COLO668 (cell line): Measurements from ENCODE around the gene DKKL1.
A peak's percentile ranks its signal among the peaks of the same experiment; 100 is the strongest.

Experiments
- DNase-seq: peaks from one replicate; lab custom pipeline; 2025; ENCODE audit not compliant: unreplicated experiment; lab: John Stamatoyannopoulos, UW

The DKKL1 gene

DNA sequence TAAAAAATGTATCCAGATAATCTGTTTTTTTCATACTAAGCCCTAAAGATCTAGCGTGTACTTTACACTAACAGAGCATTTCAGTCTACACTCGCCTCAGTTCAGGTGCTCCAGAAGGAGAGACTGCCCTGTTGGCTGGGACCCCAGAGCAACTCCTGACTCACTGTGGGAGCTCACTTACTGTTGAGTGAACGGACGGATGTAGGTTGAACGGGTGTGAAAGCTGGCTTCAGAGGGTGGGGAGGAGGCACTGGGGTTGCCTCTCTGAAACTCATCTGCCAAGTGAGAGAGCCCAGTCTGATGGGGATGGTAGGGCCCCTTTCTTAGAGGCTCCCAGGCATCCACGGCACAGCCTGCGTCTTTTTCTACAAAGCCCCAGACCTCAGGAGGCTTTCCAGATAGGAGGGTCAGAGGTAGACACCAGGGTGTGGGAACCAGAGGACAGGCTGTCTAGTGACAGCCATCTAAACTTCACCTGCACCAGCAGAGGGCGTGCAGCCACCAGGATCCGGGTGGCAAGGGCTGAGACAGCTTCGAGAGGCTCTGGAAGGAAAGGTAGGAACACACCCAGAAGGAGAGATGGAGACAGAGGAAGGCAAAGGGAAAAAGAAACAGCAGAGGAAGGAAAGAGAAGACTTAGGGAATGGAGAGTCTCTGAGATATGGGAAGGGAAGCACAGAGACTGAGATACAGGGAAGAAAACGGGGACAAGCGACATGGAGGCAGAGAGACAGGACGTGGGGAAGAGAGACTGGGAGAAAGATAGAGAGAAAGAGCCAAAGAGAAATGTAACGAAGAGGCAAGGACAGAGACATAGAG is 28.1 kb downstream of the DKKL1 start:
- peak; percentile 80 for DNase-seq

DNA sequence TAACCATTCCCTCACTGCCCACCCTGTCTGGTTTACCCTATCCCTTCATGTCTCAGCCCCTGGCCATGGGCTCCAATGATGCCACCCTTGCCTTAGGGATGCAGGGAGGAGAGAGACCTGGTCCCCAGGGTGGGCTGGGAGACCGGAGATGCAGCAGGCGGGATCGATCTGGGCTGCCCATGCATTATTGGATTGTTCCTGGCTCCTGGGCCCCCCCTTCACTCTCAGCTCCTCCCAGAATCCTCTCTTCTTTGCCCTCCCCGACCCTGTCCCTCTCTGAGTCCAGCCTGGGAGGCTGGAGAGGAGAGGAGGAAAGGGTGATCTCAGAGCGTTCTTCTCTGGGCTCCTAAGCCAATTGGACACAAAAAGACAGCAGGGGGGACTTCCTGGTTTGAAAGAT is 30.2 kb downstream of the DKKL1 start:
- DNase-seq: no peak

DNA sequence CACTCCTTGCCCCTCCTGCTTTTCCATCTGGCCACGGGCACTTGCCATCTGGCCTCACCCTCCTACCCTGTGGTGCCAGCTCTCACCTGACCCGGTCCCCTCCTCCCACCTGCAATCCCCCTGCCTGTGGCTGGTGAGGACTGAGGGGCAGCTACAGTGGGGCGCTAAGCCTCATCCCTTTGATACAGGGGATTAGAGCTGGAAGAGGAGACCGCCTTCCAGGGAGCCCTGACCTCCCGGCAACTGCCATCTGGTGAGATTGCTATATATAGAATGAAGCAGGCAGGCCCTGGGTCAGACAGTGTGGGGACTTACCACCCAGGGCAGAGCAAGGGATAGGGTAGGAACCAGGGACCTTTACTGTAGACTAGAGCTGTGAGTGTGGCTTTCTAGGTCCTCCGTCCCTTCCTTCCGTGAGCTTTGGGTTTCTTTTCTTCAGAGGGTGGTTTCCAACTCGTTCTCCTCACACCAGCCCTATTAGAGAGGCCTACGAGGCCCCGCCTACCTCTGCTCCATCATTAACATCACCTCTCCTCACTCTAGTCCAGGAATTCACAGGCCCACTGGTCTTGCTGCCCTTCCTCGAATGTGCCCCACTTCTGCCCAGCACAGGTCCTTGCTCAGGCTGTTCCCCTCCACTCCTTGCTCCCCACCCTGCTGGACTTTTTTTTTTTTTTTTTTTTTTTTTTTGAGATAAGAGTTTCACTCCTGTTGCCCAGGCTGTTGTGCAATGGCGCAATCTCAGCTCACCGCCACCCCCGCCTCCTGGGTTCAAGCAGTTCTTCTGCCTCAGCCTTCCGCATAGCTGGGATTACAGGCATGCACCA is 32.1 kb downstream of the DKKL1 start:
- no peak for DNase-seq

DNA sequence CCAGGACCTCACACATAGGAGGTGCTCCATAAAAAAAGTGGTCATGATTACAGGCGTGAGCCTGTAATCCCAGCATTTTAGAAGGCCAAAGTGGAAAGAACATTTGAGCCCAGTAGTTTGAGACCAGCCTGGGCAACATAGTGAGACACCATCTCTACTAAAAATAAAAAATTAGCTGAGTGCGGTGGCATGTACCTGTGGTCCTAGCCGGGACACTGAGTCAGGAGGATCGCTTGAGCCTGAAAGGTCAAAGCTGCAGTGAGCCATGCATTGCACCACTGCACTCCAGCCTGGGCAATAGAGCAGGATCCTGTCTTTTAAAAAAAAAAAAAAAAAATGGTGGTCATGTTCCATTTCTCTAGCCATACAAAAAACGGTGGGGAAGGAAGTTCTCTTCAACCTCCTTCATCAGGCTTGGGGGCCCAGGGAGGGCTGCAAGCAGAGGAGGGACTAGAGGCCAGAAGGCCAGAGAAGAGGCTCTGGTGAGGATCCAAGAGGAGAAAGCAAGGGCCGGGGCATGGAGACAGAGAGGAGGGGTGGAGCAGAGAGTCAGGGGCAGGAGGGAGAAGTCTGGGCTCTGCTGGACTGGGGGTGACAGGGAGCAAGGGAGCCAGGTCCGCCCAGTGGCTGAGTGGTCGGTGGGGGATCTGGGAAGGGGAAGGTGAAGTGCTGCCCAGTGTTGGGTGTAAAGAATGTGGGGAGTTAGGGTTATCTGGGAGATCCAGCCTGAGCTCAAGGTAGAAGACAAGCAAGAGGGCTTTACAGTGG is 33.2 kb downstream of the DKKL1 start:
- DNase-seq: no peak

DNA sequence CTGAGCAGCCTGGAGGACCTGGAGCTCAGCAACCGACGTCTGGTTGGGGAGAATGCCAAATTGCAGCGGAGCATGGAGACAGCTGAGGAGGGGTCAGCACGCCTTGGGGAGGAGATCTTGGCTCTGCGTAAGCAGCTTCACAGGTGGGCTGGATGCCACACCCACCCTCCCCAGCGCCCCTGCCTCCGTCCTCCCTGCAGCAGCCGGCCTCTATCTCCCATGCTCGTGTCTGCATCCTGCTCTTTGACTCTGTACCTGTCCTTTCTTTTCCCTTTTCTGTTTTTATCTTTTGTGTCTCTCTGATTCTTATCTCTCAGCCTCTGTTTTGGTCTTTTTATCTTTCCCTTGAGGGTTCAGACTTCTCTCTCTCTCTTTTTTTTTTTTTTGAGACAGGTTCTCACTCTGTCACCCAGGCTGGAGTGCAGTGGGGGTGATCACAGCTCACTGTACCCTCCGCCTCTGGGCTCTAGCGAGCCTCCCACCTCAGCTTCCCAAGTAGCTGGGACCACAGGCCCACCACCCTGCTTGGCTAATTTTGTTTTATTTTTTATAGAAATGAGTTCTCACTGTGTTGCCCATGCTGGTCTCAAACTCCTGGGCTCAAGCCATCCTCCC is 34.4 kb downstream of the DKKL1 start:
- DNase-seq: no peak

DNA sequence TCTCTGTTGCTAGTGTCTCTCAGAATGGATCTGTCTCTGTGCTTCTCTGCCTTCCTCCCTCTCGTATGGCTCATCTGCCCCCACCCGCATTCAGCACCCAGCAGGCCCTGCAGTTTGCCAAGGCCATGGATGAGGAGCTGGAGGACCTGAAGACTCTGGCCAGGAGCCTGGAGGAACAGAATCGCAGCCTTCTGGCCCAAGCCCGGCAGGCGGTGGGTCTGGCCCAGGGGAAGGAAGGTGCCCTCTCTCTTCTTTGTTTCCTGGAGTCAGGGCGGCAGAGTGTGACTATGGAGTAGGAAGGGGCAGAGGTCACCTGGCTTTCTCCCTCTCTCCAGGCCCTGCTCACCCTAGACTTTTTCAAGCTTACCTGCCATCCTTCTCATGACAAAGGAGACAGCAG is 35.3 kb downstream of the DKKL1 start:
- DNase-seq: no peak

DNA sequence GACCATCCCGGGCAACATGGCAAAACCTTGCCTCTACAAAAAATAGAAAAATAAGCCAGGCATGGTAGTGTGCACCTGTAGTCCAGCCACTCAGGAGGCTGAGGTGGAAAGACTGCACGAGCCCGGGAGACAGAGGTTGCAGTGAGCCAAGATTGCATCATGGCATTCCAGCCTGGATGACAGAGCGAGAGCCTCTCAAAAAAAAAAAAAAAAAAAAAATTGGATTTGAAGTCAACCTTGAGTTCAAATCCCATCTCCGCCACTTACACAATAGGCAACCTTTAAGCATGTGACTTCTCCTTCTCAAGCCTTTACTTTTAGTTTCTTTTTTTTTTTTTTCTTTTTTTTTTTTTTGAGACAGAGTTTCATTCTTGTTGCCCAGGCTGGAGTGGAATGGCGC is 36.4 kb downstream of the DKKL1 start:
- no peak for DNase-seq

DNA sequence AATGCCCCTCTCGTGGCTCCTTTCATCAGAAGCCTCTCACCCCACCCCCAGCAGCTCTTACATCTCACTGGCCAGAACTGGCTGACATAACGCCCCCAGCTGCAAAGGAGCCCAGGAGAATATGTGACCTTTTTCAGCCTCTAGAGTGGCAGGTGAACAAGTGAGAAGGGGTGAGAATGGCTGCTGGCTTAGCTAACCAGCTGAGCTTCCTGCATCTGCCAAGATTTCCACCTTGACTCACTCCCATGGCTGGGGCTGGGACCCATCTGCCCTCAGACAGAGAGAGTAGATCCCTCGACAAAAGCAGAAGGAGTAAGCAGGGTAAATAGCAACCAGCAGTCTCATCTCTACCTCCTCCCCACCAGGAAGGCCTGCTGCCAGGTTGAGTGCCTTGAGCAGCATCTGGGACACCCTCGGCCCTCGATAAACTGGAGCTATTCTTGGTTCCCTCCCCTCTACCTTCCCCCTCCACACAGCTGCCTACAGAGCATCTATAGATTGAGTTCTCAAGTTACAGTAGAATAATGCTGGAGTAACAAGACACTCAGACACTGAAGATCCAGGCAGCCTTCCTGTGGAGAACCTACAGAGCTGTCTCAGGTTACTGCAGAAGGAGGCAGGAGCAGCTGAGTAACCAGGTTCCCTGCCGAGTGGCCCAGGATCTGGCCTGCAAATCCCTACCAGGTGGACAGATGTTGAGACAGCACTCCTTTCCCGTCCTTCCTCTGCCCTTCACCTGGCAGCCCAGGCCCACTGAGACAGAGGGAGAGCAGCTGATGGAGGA is 39.9 kb downstream of the DKKL1 start:
- DNase-seq: peak; percentile 82

DNA sequence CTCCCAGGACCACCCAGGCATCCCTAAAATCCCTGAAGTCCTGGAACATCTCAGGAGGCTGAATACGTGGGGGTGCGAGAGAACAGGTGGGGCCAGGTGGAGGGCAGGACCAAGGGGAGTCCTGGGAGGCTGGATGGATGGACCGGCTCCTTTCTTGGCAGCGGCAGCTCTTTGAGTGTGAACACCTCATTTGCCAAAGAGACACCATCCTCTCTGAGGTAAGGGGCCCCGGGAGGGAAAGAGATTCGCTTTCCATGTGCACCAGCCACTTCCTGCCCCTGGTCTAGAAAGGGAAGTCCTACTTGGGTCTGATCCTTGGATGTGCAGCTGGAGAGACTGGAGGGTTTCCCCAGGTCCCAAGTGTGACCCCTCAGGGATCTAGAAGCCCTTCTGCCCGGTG is 43.4 kb downstream of the DKKL1 start:
- no peak for DNase-seq

DNA sequence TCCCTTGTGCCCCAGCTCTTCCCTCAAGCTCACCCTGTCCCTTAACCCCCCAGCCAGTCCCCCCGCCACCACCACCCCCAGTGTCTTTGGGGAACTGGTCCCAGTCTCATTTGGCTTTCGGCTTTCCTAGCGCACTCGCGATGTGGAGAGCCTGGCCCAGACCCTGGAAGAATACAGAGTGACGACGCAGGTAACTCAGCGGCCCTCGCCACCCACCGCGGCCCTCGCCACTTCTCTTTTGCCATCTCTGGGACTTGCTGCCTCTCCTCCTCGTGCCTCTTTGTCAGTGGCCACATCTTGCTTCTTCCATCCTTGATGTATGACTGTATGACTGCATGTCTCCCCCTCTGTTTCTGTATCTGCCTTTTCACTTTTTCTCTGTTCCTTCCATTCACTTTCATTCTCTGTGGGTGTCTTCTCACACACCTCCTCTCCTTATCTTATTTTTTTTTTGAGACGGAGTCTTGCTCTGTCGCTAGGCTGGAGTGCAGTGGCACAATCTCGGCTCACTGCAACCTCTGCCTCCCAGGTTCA is 43.9 kb downstream of the DKKL1 start:
- no peak for DNase-seq

DNA sequence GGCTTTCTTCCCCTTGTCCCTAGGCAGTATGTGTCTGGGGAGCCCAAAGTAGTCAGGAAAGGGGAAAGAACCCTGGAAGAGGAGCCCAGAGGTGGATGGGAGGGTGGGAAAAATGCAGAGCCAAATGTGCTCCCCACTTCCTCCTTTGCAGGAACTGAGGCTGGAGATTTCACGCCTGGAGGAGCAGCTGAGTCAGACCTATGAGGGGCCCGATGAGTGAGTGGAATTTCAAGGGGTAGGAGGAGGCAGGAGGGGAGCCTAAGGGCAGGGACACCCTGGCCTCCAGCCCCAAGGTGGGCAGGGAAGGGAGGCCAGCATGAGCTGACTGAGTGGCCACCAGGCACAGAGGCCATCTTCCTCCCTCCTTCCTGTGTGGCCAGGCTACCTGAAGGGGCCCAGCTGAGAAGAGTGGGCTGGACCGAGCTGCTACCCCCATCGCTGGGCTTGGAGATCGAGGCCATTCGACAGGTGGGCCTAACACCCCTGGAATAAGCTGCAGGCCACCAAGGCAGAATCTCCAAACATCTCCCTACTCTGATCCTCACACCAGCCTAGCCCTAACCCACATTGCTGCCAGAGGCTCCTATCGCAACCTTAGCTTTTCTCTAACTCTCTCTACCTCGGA is 45.3 kb downstream of the DKKL1 start:
- DNase-seq: no peak

DNA sequence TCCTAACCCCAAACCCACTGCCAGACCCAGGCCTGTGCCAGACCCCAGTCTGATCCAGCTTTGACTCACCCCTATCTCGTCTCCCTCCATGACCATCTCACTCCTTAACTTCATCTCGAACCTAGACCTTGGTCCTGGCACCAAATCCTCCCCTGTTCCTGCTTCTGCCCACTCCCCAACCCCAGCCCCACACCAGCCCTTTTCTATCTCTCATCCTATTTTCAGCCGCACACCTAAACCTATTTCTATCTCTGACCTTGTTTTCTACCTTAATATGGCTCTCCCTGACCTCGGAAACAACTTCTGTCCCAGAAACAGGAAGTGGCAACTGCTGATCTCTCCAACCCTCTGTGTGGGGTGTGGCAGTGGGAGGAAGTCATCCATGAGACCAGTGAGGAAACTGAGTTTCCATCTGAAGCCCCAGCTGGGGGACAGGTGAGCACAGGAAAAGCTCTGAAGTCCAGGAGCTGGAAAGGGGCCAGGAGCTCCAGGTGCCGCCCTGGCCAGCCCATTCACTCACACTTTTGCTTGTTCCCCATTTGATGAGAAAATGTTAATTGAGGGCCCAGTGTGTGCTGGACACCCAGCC is 45.9 kb downstream of the DKKL1 start:
- peak; percentile 35 for DNase-seq

DNA sequence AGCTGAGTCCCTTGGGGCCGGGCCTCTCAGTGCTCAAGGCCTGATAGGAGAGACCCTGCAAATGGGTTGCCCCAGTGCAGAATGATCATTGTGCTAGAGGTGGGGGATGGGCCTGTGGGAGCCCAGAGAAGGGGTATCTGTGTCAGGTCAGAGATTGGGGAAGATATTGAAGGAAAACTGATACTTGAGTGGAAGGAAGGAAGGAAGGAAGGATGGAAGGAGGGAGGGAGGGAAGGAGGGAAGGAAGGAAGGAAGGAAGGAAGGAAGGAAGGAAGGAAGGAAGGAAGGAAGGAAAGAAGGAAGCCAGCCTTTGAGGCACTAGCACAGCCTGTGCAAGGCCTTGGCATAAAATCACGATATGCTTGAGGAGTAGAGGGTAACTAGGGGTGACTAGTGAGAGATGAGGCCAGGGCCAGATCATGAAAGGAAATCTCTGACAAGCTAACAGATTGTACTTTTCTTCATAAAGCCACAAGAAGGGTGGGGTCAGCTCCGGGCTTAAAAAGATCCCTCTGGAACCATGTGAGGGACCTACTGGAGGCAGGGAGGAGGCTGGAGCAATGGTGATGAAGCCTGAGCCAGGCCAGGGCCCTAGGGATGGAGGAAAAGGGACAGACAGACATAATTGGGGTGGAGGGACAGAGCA is 48.1 kb downstream of the DKKL1 start:
- no peak for DNase-seq

DNA sequence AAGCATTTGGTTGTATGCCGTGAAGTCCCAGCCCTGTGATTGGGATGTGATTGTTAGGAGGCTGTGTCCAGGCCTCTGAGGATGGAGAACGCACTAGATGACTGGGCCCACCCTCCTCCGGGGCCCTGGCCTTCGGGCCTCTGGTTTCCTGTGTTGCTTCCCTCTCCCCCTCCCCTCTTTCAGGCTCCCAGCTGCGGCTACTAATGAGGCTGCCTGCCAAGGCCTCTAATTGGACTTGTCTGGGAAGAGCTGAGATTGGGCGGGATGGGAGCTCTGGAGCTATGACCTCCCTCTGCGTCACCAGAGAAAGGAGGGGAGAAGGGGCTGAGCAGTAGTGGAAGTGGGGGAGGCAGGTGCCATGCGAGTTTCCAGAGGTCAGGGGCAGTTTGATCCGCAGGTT is 49.7 kb downstream of the DKKL1 start:
- DNase-seq: no peak

DNA sequence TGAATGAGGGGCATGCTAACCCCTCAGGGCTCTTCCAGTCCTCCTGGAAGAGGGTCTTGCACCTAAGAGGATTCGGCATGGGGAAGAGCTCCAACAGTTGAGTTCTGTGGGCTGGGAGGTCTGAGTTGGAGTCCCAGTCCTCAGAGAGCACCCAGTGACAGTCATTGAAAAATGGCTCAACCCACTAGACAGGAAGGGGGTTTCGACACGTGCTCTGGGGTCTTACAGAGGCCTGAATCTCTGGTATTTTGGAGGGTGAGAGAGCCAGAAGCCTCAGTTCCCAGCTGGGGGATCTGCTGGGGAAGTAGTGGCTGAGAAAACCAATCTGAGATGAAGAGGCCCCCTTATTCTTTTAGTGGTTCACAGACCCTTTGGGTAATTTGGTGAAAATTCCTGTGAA is 50.6 kb downstream of the DKKL1 start:
- no peak for DNase-seq

DNA sequence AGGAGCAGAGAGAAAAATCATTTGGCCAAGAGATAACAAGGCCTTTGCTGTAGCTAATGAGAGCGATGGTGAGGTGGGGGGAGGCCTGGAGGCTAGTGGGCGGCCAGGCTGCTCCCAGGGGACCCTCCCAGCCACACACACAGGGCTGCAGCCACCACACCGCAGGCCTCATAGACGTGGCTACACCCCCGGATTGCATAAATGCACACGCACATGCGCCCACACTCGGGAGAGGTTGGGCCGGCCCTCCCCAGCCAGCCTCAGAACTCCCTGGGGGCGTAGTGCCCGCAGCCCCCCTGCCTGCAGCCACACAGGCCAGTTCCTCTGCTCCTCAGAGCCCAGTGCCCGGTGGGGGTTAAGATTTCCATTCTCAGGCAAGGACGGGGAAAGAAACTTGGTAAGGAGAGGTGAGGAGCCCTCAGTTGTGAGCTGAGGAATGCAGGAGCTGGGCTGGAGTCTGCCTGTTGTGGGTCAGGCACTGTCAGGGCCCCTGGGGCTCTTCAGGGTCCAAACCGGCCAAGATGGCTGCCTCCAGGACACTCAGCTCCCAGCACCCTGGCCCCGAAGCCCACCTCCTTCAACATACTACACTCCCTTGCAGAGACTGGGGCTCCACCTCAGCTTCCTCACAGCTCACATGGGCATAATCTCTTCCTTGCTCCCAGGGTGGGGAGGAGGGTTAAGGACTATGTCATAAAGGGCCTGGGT is 51.6 kb downstream of the DKKL1 start:
- no peak for DNase-seq

DNA sequence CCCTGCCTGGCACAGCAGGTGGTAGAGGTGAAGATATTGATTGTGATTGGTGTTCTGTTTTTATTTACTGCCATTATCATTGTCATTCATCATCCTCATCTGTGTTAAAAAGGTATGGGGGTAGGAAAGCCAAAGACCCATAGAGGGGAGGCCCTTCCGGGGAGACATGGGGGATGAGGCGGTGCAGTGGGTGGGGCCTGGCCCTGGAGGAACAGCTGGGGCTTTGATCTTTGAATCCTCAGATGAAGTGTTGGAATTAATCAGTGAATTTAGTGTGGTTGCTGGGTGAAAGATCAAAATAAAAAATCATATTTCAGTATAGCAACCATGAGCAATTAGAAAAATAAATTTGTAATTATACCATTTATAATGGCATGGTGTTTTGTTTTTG is 52.1 kb downstream of the DKKL1 start:
- no peak for DNase-seq

DNA sequence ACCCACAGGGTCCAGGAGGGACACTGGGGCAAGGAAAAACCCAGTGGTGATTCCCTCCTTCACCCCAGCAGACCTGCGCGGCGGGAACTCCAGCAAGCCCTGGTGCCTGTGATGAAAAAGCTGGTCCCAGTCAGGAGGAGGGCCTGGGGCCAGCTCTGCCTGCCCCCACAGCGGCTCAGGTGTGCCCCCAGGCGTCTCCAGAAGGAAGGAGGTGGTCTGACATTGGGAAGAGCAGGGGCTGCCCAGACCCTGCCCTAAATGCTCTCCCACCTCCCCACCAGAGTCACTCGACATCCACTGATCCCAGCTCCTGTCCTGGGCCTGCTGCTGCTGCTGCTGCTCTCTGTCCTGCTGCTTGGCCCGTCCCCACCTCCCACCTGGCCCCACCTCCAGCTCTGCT is 53.4 kb downstream of the DKKL1 start:
- no peak for DNase-seq
